Muscle layer of colon (tissue), 2 donors: ENCODE measurements around the gene YARS1.

Experiments used
- H3K27ac ChIP-seq: one replicate; pipeline ENCODE4 v1.7.0; 2013; ENCODE audit warnings: low read depth, mild to moderate bottlenecking, low read length, moderate library complexity
- H3K27me3 ChIP-seq, 2 donors: one replicate each; pipeline ENCODE4 v1.7.0; 2013; ENCODE audit warnings: low read length in 2 of 2, mild to moderate bottlenecking in 2 of 2; ENCODE audit not compliant: insufficient read depth in 2 of 2, control insufficient read depth in 1 of 2
- H3K36me3 ChIP-seq: one replicate; pipeline ENCODE4 v1.7.0; 2013; ENCODE audit warnings: mild to moderate bottlenecking, low read length; ENCODE audit not compliant: insufficient read depth
- H3K4me1 ChIP-seq: one replicate; pipeline ENCODE4 v1.7.0; 2013; ENCODE audit warnings: mild to moderate bottlenecking, low read length; ENCODE audit not compliant: insufficient read depth
- H3K4me3 ChIP-seq, 2 donors: one replicate each; pipeline ENCODE4 v1.7.0; 2013; ENCODE audit warnings: low read length in 2 of 2, low read depth in 1 of 2, mild to moderate bottlenecking in 1 of 2, moderate library complexity in 1 of 2
- H3K9ac ChIP-seq: one replicate; pipeline ENCODE4 v1.7.0; 2013; ENCODE audit warnings: low read length
- H3K9me3 ChIP-seq: one replicate; pipeline ENCODE4 v1.7.0; 2013; ENCODE audit warnings: mild to moderate bottlenecking, low read length
- donor health status: abdominal sarcoma.
- donor health status: Adenocarcinoma of cecum.

The YARS1 gene

GRCh38 chr1:32768110-32768850 is 48.9 kb downstream of the YARS1 start:
- no peaks in the 10 kb centered on the region for H3K9me3 ChIP-seq
- no peak overlapping the region for H3K27ac ChIP-seq
- H3K36me3 ChIP-seq = no peaks in the 10 kb centered on the region
- peaks cover 36% of the 10 kb centered on the region for H3K4me1 ChIP-seq
- no peak overlapping the region for H3K4me3 ChIP-seq
- H3K9ac ChIP-seq = no peak overlapping the region
- H3K27me3 ChIP-seq = no peaks in the 10 kb centered on the region

- Histone ChIP-seq H3K27me3 (no peaks in the 10 kb centered on the region), H3K9me3 (no peaks in the 10 kb centered on the region), H3K36me3 (no peaks in the 10 kb centered on the region), H3K4me1 (peaks cover 33% of the 10 kb centered on the region), H3K4me3 (no peak overlapping the region), H3K27ac (peak overlapping the region; percentile 29), H3K9ac (no peak overlapping the region)
Measured at GRCh38 chr1:32767641-32768040, 49.5 kb downstream of the YARS1 start.

- H3K36me3 ChIP-seq = no peaks in the 10 kb centered on the region
- no peaks in the 10 kb centered on the region for H3K9me3 ChIP-seq
- peak overlapping the region; percentile 29 for H3K27ac ChIP-seq
- peaks cover 33% of the 10 kb centered on the region for H3K4me1 ChIP-seq
- no peak overlapping the region for H3K9ac ChIP-seq
- no peak overlapping the region for H3K4me3 ChIP-seq
- H3K27me3 ChIP-seq = no peaks in the 10 kb centered on the region
Measured at GRCh38 chr1:32767156-32767555, 50.0 kb downstream of the YARS1 start.

GRCh38 chr1:32766328-32766972 is 50.7 kb downstream of the YARS1 start:
- no peaks in the 10 kb centered on the region for H3K9me3 ChIP-seq
- H3K27me3 ChIP-seq = no peaks in the 10 kb centered on the region
- no peaks in the 10 kb centered on the region for H3K36me3 ChIP-seq
- H3K9ac ChIP-seq = no peak overlapping the region
- no peak overlapping the region for H3K4me3 ChIP-seq
- no peak overlapping the region for H3K27ac ChIP-seq
- H3K4me1 ChIP-seq = peaks cover 40% of the 10 kb centered on the region

DNA sequence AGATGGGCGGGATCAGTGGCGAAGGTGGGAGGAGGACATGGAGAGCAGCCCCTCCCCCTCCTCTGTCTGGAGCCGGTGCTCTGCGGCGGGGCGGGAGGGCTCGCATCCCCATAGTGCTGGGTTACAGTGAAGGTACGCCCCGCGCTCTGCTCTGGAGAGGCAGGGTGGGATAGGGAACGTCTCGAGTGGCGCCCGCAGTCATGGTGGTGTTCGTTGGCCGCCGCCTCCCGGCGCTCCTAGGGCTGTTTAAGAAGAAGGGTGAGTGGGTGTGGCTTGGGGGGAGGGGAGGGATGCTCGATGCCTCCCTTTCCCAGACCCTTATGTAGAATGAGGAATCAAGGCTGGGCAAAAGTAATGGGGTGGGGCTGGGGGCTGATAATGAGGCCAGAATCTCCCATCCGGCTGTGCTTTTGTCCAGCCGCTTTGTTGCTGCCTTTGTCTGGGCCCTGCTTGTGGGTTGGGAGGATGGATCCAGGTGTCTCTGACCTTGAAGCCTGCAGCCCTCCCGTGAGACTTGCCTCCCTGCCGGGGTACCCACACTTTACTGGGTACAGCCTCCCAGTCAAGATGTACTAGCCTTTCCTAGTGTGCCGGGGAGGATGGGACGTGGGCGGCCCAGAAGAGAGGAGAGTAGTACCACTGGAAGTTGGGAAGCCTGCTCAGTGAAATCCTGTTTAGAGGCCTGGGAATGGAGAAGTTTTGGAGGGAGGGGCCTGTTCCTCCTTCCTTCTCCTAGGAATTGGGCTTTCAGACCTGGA is 51.4 kb downstream of the YARS1 start:
- no peak overlapping the region for H3K4me3 ChIP-seq
- no peaks in the 10 kb centered on the region for H3K9me3 ChIP-seq
- H3K4me1 ChIP-seq = peaks cover 46% of the 10 kb centered on the region
- H3K36me3 ChIP-seq = no peaks in the 10 kb centered on the region
- H3K9ac ChIP-seq = no peak overlapping the region
- H3K27ac ChIP-seq = no peak overlapping the region
- no peaks in the 10 kb centered on the region for H3K27me3 ChIP-seq

DNA sequence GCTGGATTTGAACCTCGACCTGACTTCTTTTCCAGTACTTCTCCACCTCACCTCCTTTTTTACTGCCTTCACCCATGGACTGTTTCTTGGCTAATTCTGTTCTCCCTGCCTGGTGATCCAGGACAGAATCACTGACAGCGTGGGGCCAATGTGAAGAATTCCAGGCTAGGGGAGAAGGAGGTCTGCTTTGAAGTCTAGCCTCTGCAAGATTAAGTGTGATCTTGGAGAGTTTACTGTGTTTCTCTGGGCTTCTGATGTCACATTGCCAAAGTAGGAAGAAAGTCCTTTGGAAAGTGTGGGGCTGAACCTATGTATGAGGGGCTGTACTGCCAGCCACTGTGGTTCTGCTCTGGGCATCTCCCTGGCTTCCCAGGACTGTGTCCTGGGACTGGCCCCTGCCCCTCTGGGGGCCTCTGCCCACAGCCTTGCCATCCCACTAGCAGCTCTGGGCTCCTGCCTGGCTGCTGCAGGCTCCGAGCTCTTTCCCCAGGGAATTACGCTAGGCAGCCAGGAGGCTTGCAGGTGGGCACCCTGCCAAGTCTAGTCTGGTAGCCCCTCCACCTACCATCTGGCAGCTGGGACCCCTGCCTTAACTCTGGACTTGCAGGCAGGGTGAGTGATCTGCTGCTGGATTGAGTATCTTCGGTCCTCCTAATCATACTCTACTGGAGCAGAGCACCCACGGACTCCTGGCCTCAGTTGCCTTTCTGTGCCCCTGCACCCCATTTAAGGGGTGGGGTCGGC is 52.2 kb downstream of the YARS1 start:
- H3K9me3 ChIP-seq = no peaks in the 10 kb centered on the region
- H3K36me3 ChIP-seq = no peaks in the 10 kb centered on the region
- no peak overlapping the region for H3K9ac ChIP-seq
- H3K27me3 ChIP-seq = no peaks in the 10 kb centered on the region
- H3K27ac ChIP-seq = peak overlapping the region; percentile 22
- H3K4me1 ChIP-seq = peaks cover 46% of the 10 kb centered on the region
- H3K4me3 ChIP-seq = no peak overlapping the region

DNA sequence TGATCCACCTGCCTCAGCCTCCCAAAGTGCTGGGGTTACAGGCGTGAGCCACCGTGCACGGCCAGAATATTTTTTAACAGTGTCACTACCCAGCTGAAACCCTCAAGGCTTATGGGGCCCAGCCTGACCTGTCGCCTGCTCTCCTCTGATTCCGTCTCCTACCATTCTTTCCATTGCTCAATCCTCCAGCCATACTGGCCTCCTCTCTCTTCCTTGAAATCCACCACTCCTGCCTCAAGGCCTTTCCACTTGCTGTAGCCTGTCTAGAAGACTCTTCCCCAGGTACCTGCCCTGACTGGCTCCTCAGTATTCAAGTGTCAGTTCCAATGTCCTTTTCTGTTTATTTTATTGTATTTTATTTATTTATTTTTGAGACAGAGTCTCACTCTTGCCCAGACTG is 53.9 kb downstream of the YARS1 start:
- H3K9me3 ChIP-seq = no peaks in the 10 kb centered on the region
- no peaks in the 10 kb centered on the region for H3K36me3 ChIP-seq
- H3K27me3 ChIP-seq = no peaks in the 10 kb centered on the region
- H3K9ac ChIP-seq = no peak overlapping the region
- H3K4me1 ChIP-seq = peaks cover 49% of the 10 kb centered on the region
- no peak overlapping the region for H3K4me3 ChIP-seq
- H3K27ac ChIP-seq = no peak overlapping the region

GRCh38 chr1:32761936-32762335 is 55.2 kb downstream of the YARS1 start:
- H3K9me3 ChIP-seq = no peaks in the 10 kb centered on the region
- H3K27me3 ChIP-seq = no peaks in the 10 kb centered on the region
- H3K27ac ChIP-seq = no peak overlapping the region
- no peak overlapping the region for H3K4me3 ChIP-seq
- no peaks in the 10 kb centered on the region for H3K36me3 ChIP-seq
- peaks cover 39% of the 10 kb centered on the region for H3K4me1 ChIP-seq
- H3K9ac ChIP-seq = no peak overlapping the region

DNA sequence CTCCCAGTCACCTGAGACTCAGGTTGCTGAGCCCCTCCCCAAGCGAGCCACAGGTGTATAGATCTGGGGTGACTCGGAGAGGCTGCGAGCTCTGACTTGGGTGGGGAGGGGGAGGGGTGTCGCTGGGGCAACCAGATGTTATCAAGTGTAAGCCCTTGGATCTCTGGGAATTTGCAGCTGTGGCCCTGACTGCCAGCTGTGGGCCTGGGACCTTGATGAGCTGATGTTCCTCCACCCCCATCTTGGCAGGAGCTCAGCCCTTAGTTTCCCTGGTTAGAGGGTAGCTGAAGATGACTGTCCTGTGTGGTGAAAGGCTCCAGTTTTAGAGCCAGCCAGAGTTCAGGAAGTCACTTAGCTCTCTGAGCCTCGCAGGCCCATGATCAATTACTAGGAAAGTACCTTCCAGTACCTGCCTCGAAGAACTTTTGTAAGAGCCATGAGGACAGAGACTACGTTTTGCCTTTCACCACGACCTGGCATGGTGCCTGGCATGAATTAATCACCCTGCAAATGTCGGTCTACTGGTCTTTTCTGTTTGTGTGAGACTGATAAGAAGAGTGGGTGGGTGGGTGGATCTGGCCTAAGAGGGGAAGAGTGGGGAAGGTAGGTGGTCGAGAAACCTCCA is 55.8 kb downstream of the YARS1 start:
- Histone ChIP-seq H3K36me3 (no peaks in the 10 kb centered on the region), H3K9me3 (no peaks in the 10 kb centered on the region), H3K27me3 (no peaks in the 10 kb centered on the region), H3K9ac (no peak overlapping the region), H3K27ac (no peak overlapping the region), H3K4me3 (no peak overlapping the region), H3K4me1 (peaks cover 33% of the 10 kb centered on the region)

DNA sequence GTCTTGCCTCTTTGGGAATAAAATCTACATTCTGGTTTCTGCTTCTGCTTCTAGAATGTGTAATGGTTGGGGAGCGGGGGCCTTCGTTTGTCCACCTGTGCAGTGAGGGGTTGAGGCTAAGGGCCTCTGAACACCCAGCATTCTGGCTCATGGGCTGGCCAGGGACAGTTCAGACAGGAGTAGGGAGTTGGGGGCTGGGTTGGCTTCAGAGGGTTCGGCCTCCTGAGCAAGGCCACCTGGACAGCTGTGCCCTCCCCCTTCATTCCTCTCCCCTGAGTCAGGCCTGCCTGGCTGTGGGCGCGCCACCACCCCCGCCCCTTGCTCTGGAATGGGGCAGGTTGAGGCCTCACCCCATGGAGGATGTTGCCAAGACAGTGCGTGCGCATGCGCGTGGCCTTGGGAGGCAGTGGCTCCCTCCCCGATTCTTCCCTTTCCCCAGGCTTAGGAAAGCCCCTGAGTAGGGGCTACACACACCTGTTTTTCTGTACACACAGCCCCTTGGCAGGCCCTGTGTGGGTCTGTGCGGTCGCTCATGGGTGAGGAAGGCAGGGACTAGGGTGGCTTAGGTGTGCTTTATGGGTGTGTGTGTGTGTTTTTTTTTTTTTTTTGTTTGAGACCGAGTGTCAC is 57.0 kb downstream of the YARS1 start:
- no peak overlapping the region for H3K9ac ChIP-seq
- H3K4me3 ChIP-seq = no peak overlapping the region
- no peak overlapping the region for H3K27ac ChIP-seq
- no peaks in the 10 kb centered on the region for H3K27me3 ChIP-seq
- H3K4me1 ChIP-seq = peaks cover 22% of the 10 kb centered on the region
- H3K9me3 ChIP-seq = no peaks in the 10 kb centered on the region
- H3K36me3 ChIP-seq = no peaks in the 10 kb centered on the region
